Activated naive CD8-positive, alpha-beta T cell treated with anti-CD3 and anti-CD28 coated beads, Interleukin-2, amount 50 U/mL, for 24 hours (primary cell): Measurements from ENCODE around the gene CBFA2T3.
"Not testable (repeated sequence)": the region's sequence is repeated elsewhere in the genome, so short reads cannot be mapped to it uniquely, and the experiment has no call there.

Experiments used
- ATAC-seq: fragments of 150-1000 bp; cut with Tn5 transposase; one replicate; pipeline ENCODE4 v1.10.0; 2021
- DNase-seq: peaks from one replicate; pipeline ENCODE4 v3.0.0; 2021
- H3K27ac Mint-ChIP-seq: one replicate; pipeline ENCODE4 v1.8.0; 2021; ENCODE audit warnings: mild to moderate bottlenecking, mixed read lengths
- H3K27me3 Mint-ChIP-seq: one replicate; pipeline ENCODE4 v1.8.0; 2021; ENCODE audit warnings: mixed read lengths
- H3K36me3 Mint-ChIP-seq: one replicate; pipeline ENCODE4 v1.8.0; 2021; ENCODE audit warnings: low read depth, mixed read lengths
- H3K4me1 Mint-ChIP-seq: one replicate; pipeline ENCODE4 v1.8.0; 2021; ENCODE audit warnings: mixed read lengths
- H3K4me3 Mint-ChIP-seq: one replicate; pipeline ENCODE4 v1.8.0; 2021; ENCODE audit warnings: mild to moderate bottlenecking, moderate library complexity, mixed read lengths
- H3K9me3 Mint-ChIP-seq: one replicate; pipeline ENCODE4 v1.8.0; 2021; ENCODE audit warnings: mixed read lengths

CBFA2T3 gene

GRCh38 chr16:88893127-88893968 lies 83.7 kb downstream of the CBFA2T3 start:
- H3K4me1 Mint-ChIP-seq = no peaks in the 10 kb centered on the region
- H3K27ac Mint-ChIP-seq = no peak overlapping the region
- no peaks in the 10 kb centered on the region for H3K36me3 Mint-ChIP-seq
- DNase-seq (no peak), ATAC-seq (no peak)
- H3K27me3 Mint-ChIP-seq = no peaks in the 10 kb centered on the region
- H3K4me3 Mint-ChIP-seq = no peak overlapping the region
- H3K9me3 Mint-ChIP-seq = no peaks in the 10 kb centered on the region

GRCh38 chr16:88892065-88892464 lies 84.9 kb downstream of the CBFA2T3 start:
- H3K4me3 Mint-ChIP-seq = no peak overlapping the region

GRCh38 chr16:88891083-88891482 lies 85.9 kb downstream of the CBFA2T3 start:
- no peak overlapping the region for H3K4me3 Mint-ChIP-seq
- H3K27me3 Mint-ChIP-seq = no peaks in the 10 kb centered on the region
- no peaks in the 10 kb centered on the region for H3K9me3 Mint-ChIP-seq
- H3K27ac Mint-ChIP-seq = no peak overlapping the region
- ATAC-seq (no peak), DNase-seq (no peak)
- no peaks in the 10 kb centered on the region for H3K4me1 Mint-ChIP-seq
- no peaks in the 10 kb centered on the region for H3K36me3 Mint-ChIP-seq

More at GRCh38 chr16:88892065-88892464, 84.9 kb downstream of the CBFA2T3 start:
- Mint-ChIP-seq H3K4me1 (no peaks in the 10 kb centered on the region), H3K27me3 (no peaks in the 10 kb centered on the region), H3K36me3 (no peaks in the 10 kb centered on the region), H3K27ac (no peak overlapping the region), H3K9me3 (no peaks in the 10 kb centered on the region)
- DNase-seq = no peak
- ATAC-seq = no peak

GRCh38 chr16:88889702-88890352 lies 87.2 kb downstream of the CBFA2T3 start:
- H3K27me3 Mint-ChIP-seq, ATAC-seq, DNase-seq, H3K4me3 Mint-ChIP-seq, H3K4me1 Mint-ChIP-seq, H3K27ac Mint-ChIP-seq, H3K36me3 Mint-ChIP-seq, H3K9me3 Mint-ChIP-seq: not testable (repeated sequence)

GRCh38 chr16:88888461-88889387 lies 88.3 kb downstream of the CBFA2T3 start:
- Mint-ChIP-seq H3K36me3 (no peaks in the 10 kb centered on the region), H3K4me3 (no peak overlapping the region)

GRCh38 chr16:88888057-88888456 lies 89.0 kb downstream of the CBFA2T3 start:
- Mint-ChIP-seq H3K27me3 (no peaks in the 10 kb centered on the region), H3K27ac (no peak overlapping the region), H3K4me3 (no peak overlapping the region), H3K4me1 (no peaks in the 10 kb centered on the region), H3K9me3 (no peaks in the 10 kb centered on the region), H3K36me3 (no peaks in the 10 kb centered on the region)
- ATAC-seq (no peak), DNase-seq (no peak)

More at GRCh38 chr16:88888461-88889387, 88.3 kb downstream of the CBFA2T3 start:
- ATAC-seq (no peak), DNase-seq (no peak)
- Mint-ChIP-seq H3K27me3 (no peaks in the 10 kb centered on the region), H3K27ac (no peak overlapping the region), H3K4me1 (no peaks in the 10 kb centered on the region), H3K9me3 (no peaks in the 10 kb centered on the region)

GRCh38 chr16:88886845-88887521 lies 90.0 kb downstream of the CBFA2T3 start:
- ATAC-seq (no peak), DNase-seq (no peak)
- Mint-ChIP-seq H3K4me1 (peaks cover 2% of the 10 kb centered on the region), H3K4me3 (no peak overlapping the region), H3K36me3 (no peaks in the 10 kb centered on the region), H3K9me3 (no peaks in the 10 kb centered on the region), H3K27me3 (no peaks in the 10 kb centered on the region), H3K27ac (no peak overlapping the region)

GRCh38 chr16:88886420-88886844 lies 90.6 kb downstream of the CBFA2T3 start:
- Mint-ChIP-seq H3K27me3 (no peaks in the 10 kb centered on the region), H3K27ac (no peak overlapping the region), H3K36me3 (no peaks in the 10 kb centered on the region), H3K4me3 (no peak overlapping the region), H3K9me3 (no peaks in the 10 kb centered on the region), H3K4me1 (peaks cover 2% of the 10 kb centered on the region)
- no peak for ATAC-seq
- no peak for DNase-seq

GRCh38 chr16:88885693-88886280 lies 91.2 kb downstream of the CBFA2T3 start:
- Mint-ChIP-seq H3K4me1 (peaks cover 2% of the 10 kb centered on the region), H3K9me3 (no peaks in the 10 kb centered on the region), H3K27ac (no peak overlapping the region), H3K27me3 (no peaks in the 10 kb centered on the region), H3K36me3 (no peaks in the 10 kb centered on the region), H3K4me3 (no peak overlapping the region)
- ATAC-seq (no peak), DNase-seq (no peak)

- no peaks in the 10 kb centered on the region for H3K36me3 Mint-ChIP-seq
- H3K27ac Mint-ChIP-seq = no peak overlapping the region
- DNase-seq = no peak
- H3K4me3 Mint-ChIP-seq = no peak overlapping the region
- H3K9me3 Mint-ChIP-seq = no peaks in the 10 kb centered on the region
- no peak for ATAC-seq
- H3K27me3 Mint-ChIP-seq = no peaks in the 10 kb centered on the region
- peaks cover 2% of the 10 kb centered on the region for H3K4me1 Mint-ChIP-seq
Observed at GRCh38 chr16:88884569-88885271, 92.3 kb downstream of the CBFA2T3 start.

GRCh38 chr16:88883946-88884345 lies 93.1 kb downstream of the CBFA2T3 start:
- H3K4me3 Mint-ChIP-seq = no peak overlapping the region
- no peaks in the 10 kb centered on the region for H3K27me3 Mint-ChIP-seq
- no peaks in the 10 kb centered on the region for H3K36me3 Mint-ChIP-seq

GRCh38 chr16:88883117-88883895 lies 93.7 kb downstream of the CBFA2T3 start:
- ATAC-seq (no peak), DNase-seq (no peak)
- Mint-ChIP-seq H3K4me3 (no peak overlapping the region), H3K36me3 (no peaks in the 10 kb centered on the region), H3K27me3 (no peaks in the 10 kb centered on the region), H3K9me3 (no peaks in the 10 kb centered on the region), H3K27ac (no peak overlapping the region), H3K4me1 (peaks cover 2% of the 10 kb centered on the region)

More at GRCh38 chr16:88883946-88884345, 93.1 kb downstream of the CBFA2T3 start:
- Mint-ChIP-seq H3K9me3 (no peaks in the 10 kb centered on the region), H3K4me1 (peaks cover 2% of the 10 kb centered on the region), H3K27ac (no peak overlapping the region)
- ATAC-seq (no peak), DNase-seq (no peak)
